ENCODE measurements around the gene CFAP91.
"Not testable (repeated sequence)": the region's sequence is repeated elsewhere in the genome, so short reads cannot be mapped to it uniquely, and the experiment has no call there.

CFAP91 gene

DNA sequence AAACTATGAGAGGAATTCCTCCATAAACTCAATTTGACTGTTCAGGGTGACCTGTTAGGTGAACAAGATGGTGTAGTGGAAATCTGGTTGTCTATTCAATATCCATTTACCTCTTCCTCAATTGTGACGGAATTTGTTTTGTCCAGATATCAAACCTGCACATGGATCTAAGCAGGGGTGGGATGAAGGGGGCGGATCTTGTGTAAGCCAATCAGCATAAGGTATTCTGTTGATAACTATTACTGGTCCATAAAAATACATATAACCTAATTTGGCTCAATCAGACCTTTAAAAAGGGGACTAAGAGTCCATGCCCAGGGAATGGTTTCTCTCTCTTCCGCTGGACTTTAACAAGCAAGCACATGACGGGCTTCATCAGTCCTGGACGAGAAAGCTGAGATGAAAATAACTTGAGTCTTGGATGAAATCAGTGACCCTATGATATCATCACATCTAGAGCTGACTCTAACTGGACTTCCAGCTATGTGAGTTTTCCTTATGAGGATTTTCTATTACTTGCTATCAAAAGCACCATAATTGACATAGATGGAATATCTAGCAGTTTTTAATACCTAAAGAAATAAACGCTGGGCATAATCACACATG is 36.8 kb upstream of the CFAP91 start:
- Histone ChIP-seq H3K9ac (ENCODE audit: low read depth, low read length) (no peak overlapping the region), H3K27ac (ENCODE audit: low read length) (no peak overlapping the region)

DNA sequence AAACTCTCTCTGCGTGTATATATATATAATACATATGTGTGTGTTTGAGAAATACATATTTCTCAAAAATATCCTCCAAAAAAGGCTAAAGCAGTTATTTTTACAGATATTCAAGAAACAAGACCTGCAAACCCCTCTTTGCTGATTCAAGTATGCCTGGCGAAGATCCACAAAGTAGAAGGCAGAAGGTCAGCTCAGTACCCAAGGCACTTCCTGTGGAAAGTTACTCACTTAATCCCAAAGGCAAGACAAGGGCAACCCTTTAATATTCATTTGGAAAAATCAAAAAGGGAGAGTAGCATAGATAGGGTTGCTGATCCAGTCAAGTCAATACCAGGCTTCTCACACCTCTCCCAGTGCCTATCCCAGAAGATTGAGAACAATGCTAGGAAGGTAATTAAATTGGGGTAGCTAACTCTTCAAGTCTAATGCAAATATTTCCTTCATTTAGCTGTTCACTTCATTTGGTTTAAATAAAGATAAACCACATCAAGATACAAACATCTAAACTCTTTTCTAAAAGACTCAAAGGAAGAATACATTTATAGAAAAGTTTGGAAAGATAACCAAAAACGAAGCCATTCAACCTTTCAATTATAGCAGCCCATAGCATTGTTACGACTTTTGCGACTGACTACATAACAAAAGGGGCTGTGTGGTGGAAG is 32.8 kb upstream of the CFAP91 start:
- Histone ChIP-seq H3K9me3 (ENCODE audit: insufficient read depth, low read depth, low read length) (no peaks in the 10 kb centered on the region), H3K9ac (ENCODE audit: low read depth, low read length) (no peak overlapping the region), H3K4me3 (ENCODE audit: low read length) (no peak overlapping the region), H3K27ac (ENCODE audit: low read length) (no peak overlapping the region), H3K27me3 (ENCODE audit: insufficient read depth, low read length) (no peaks in the 10 kb centered on the region), H3K4me1 (ENCODE audit: insufficient read depth, low read length) (no peaks in the 10 kb centered on the region), H3K36me3 (ENCODE audit: insufficient read depth, low read depth, low read length) (peaks cover 64% of the 10 kb centered on the region)

More for the DNA sequence above, 36.8 kb upstream of the CFAP91 start:
- Histone ChIP-seq H3K9me3 (ENCODE audit: insufficient read depth, low read depth, low read length) (no peaks in the 10 kb centered on the region), H3K27me3 (ENCODE audit: insufficient read depth, low read length) (no peaks in the 10 kb centered on the region), H3K4me3 (ENCODE audit: low read length) (no peak overlapping the region), H3K36me3 (ENCODE audit: insufficient read depth, low read depth, low read length) (peaks cover 27% of the 10 kb centered on the region), H3K4me1 (ENCODE audit: insufficient read depth, low read length) (no peaks in the 10 kb centered on the region)

DNA sequence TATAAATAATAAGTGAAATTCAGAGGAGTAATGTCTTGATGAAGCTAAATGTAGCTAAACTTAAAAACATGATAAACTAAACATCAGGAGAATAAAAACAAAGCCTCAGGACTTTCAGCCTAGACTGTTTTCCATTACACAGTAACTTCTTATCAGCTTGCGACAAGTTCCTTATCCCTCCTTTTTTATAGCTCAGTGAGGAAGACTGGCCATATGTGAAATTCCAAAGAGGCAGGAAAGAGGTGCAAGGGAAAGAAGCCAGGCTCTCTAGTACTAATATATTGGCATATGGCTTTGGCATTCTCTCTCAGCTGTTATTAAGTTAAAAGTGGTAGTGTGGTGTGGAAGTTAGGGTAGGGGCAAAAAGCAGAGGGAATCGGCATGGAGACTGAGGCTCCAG is 30.0 kb upstream of the CFAP91 start:
- H3K27ac ChIP-seq (ENCODE audit: low read length): no peak overlapping the region
- peaks cover 68% of the 10 kb centered on the region for H3K36me3 ChIP-seq (ENCODE audit: insufficient read depth, low read depth, low read length)
- no peaks in the 10 kb centered on the region for H3K9me3 ChIP-seq (ENCODE audit: insufficient read depth, low read depth, low read length)
- no peak overlapping the region for H3K9ac ChIP-seq (ENCODE audit: low read depth, low read length)
- no peaks in the 10 kb centered on the region for H3K27me3 ChIP-seq (ENCODE audit: insufficient read depth, low read length)
- H3K4me1 ChIP-seq (ENCODE audit: insufficient read depth, low read length): peaks cover 1% of the 10 kb centered on the region; the same call in 1 of the 2 replicates
- no peak overlapping the region for H3K4me3 ChIP-seq (ENCODE audit: low read length)

DNA sequence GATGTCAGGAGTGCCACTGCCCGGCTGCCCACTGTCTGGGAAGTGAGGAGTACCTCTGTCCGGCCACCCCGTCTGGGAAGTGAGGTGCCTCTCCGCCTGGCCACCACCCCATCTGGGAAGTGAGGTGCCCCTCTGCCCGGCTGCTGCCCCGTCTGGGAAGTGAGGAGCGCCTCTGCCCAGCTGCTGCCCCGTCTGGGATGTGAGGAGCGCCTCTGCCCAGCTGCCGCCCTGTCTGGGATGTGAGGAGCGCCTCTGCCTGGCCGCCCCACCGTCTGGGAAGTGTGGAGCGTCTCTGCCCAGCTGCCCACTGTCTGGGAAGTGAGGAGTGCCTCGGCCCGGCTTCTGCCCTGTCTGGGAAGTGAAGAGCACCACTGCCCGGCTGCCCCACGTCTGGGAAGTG is 28.9 kb upstream of the CFAP91 start:
- no peaks in the 10 kb centered on the region for H3K27me3 ChIP-seq (ENCODE audit: insufficient read depth, low read length)
- H3K36me3 ChIP-seq (ENCODE audit: insufficient read depth, low read depth, low read length): peaks cover 62% of the 10 kb centered on the region
- H3K4me1 ChIP-seq (ENCODE audit: insufficient read depth, low read length): peaks cover 3% of the 10 kb centered on the region; the same call in 1 of the 2 replicates

GRCh38 chr3:119675188-119675874 is 27.5 kb upstream of the CFAP91 start:
- H3K9ac ChIP-seq (ENCODE audit: low read depth, low read length): no peak overlapping the region; the same call in 1 of the 2 replicates
- peak overlapping the region; percentile 98; the same call in 1 of the 2 replicates for H3K4me3 ChIP-seq (ENCODE audit: low read length)

More for the DNA sequence above, 28.9 kb upstream of the CFAP91 start:
- H3K27ac ChIP-seq (ENCODE audit: low read length): no peak overlapping the region
- no peak overlapping the region for H3K9ac ChIP-seq (ENCODE audit: low read depth, low read length)
- no peaks in the 10 kb centered on the region for H3K9me3 ChIP-seq (ENCODE audit: insufficient read depth, low read depth, low read length)
- no peak overlapping the region for H3K4me3 ChIP-seq (ENCODE audit: low read length)

DNA sequence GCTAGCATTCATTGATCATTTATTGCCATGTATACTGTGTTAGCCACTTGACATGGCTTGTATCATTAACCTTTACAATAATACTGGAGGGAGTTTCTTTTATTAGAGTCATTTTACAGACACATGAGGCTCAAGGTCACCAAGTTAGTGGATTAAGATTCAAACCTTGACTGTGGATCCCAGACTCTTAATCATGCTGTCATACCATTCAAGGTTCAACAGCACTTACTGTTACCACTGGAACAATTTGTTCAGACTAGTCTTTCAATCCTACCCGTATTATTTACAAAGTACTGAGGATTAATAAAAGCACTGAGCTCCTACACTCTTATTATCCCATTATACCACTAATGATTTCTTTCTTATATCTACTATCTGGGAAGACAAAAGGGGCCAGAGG is 26.8 kb upstream of the CFAP91 start:
- Histone ChIP-seq H3K27ac (ENCODE audit: low read length) (no peak overlapping the region), H3K9me3 (ENCODE audit: insufficient read depth, low read depth, low read length) (no peaks in the 10 kb centered on the region), H3K4me1 (ENCODE audit: insufficient read depth, low read length) (peaks cover 3% of the 10 kb centered on the region; the same call in 1 of the 2 replicates), H3K36me3 (ENCODE audit: insufficient read depth, low read depth, low read length) (peaks cover 41% of the 10 kb centered on the region), H3K27me3 (ENCODE audit: insufficient read depth, low read length) (no peaks in the 10 kb centered on the region), H3K9ac (ENCODE audit: low read depth, low read length) (peak overlapping the region; percentile 91; the same call in 1 of the 2 replicates), H3K4me3 (ENCODE audit: low read length) (peak overlapping the region; percentile 98)

More at GRCh38 chr3:119675188-119675874, 27.5 kb upstream of the CFAP91 start:
- H3K27me3 ChIP-seq (ENCODE audit: insufficient read depth, low read length): no peaks in the 10 kb centered on the region
- peaks cover 48% of the 10 kb centered on the region for H3K36me3 ChIP-seq (ENCODE audit: insufficient read depth, low read depth, low read length)
- H3K4me1 ChIP-seq (ENCODE audit: insufficient read depth, low read length): peaks cover 3% of the 10 kb centered on the region; the same call in 1 of the 2 replicates
- no peaks in the 10 kb centered on the region for H3K9me3 ChIP-seq (ENCODE audit: insufficient read depth, low read depth, low read length)
- no peak overlapping the region for H3K27ac ChIP-seq (ENCODE audit: low read length)

- Histone ChIP-seq H3K4me1 (ENCODE audit: insufficient read depth, low read length) (peaks cover 3% of the 10 kb centered on the region; the same call in 1 of the 2 replicates), H3K27me3 (ENCODE audit: insufficient read depth, low read length) (no peaks in the 10 kb centered on the region), H3K36me3 (ENCODE audit: insufficient read depth, low read depth, low read length) (peaks cover 31% of the 10 kb centered on the region), H3K4me3 (ENCODE audit: low read length) (peak within 1 kb of the TSS; percentile 98), H3K9me3 (ENCODE audit: insufficient read depth, low read depth, low read length) (no peaks in the 10 kb centered on the region), H3K9ac (ENCODE audit: low read depth, low read length) (peak within 1 kb of the TSS; percentile 91), H3K27ac (ENCODE audit: low read length) (peak within 1 kb of the TSS; percentile 33)
Observed at GRCh38 chr3:119676771-119677640, 25.8 kb upstream of the CFAP91 start, which contains the start of gene COX17. COX17 (minus strand) TSS chr3:119677406; CDS start chr3:119677310, 96 bp downstream.

GRCh38 chr3:119677641-119677934 is 25.2 kb upstream of the CFAP91 start:
- Histone ChIP-seq H3K27me3 (ENCODE audit: insufficient read depth, low read length) (no peaks in the 10 kb centered on the region), H3K9me3 (ENCODE audit: insufficient read depth, low read depth, low read length) (no peaks in the 10 kb centered on the region), H3K4me3 (ENCODE audit: low read length) (peak overlapping the region; percentile 98), H3K36me3 (ENCODE audit: insufficient read depth, low read depth, low read length) (peaks cover 25% of the 10 kb centered on the region), H3K27ac (ENCODE audit: low read length) (peak overlapping the region; percentile 0), H3K9ac (ENCODE audit: low read depth, low read length) (peak overlapping the region; percentile 91), H3K4me1 (ENCODE audit: insufficient read depth, low read length) (peaks cover 3% of the 10 kb centered on the region; the same call in 1 of the 2 replicates)

DNA sequence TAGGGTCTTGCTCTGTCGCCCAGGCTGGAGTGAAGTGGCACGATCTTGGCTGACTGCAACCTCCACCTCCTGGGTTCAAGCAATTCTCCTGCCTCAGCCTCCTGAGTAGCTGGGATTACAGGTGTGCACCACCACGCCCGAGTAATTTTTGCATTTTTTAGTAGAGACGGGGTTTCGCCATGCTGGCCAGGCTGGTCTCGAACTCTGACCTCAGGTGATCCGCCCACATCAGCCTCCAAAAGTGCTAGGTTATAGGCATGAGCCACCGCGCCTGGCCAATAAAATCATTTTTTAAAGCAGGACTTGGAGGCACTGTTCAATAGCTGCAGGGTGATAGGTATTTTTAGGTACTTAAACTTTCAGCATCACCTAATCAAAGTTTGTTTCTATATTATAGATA is 24.6 kb upstream of the CFAP91 start:
- not testable (repeated sequence) for H3K4me3 ChIP-seq (ENCODE audit: low read length)

GRCh38 chr3:119679874-119680273 is 22.9 kb upstream of the CFAP91 start:
- Histone ChIP-seq H3K36me3 (ENCODE audit: insufficient read depth, low read depth, low read length) (peaks cover 6% of the 10 kb centered on the region), H3K4me3 (ENCODE audit: low read length) (no peak overlapping the region), H3K9ac (ENCODE audit: low read depth, low read length) (no peak overlapping the region), H3K27ac (ENCODE audit: low read length) (no peak overlapping the region), H3K4me1 (ENCODE audit: insufficient read depth, low read length) (peaks cover 3% of the 10 kb centered on the region; the same call in 1 of the 2 replicates), H3K27me3 (ENCODE audit: insufficient read depth, low read length) (no peaks in the 10 kb centered on the region), H3K9me3 (ENCODE audit: insufficient read depth, low read depth, low read length) (no peaks in the 10 kb centered on the region)

More for the DNA sequence above, 24.6 kb upstream of the CFAP91 start:
- not testable (repeated sequence) for H3K9me3 ChIP-seq (ENCODE audit: insufficient read depth, low read depth, low read length); H3K4me1 ChIP-seq (ENCODE audit: insufficient read depth, low read length); H3K9ac ChIP-seq (ENCODE audit: low read depth, low read length); H3K27me3 ChIP-seq (ENCODE audit: insufficient read depth, low read length); H3K27ac ChIP-seq (ENCODE audit: low read length)
- H3K36me3 ChIP-seq (ENCODE audit: insufficient read depth, low read depth, low read length): peaks cover 19% of the 10 kb centered on the region

- Histone ChIP-seq H3K27ac (ENCODE audit: low read length) (no peak overlapping the region), H3K4me1 (ENCODE audit: insufficient read depth, low read length) (peaks cover 3% of the 10 kb centered on the region; the same call in 1 of the 2 replicates), H3K9ac (ENCODE audit: low read depth, low read length) (no peak overlapping the region)
Observed at GRCh38 chr3:119681279-119681678, 21.5 kb upstream of the CFAP91 start.

More at GRCh38 chr3:119681279-119681678, 21.5 kb upstream of the CFAP91 start:
- Histone ChIP-seq H3K4me3 (ENCODE audit: low read length) (no peak overlapping the region), H3K36me3 (ENCODE audit: insufficient read depth, low read depth, low read length) (no peaks in the 10 kb centered on the region), H3K9me3 (ENCODE audit: insufficient read depth, low read depth, low read length) (no peaks in the 10 kb centered on the region), H3K27me3 (ENCODE audit: insufficient read depth, low read length) (no peaks in the 10 kb centered on the region)
